Right atrium auricular region (tissue), 2 donors: ENCODE results near the gene ACOXL. TPM values are rescaled to one million over a fixed set of nuclear protein-coding genes. Genes with fewer than 3 reads are reported as not detected.

Experiments used
- DNase-seq: peaks from one replicate; pipeline ENCODE4 v3.0.0-alpha.2; 2019; ENCODE audit warnings: low spot score
- H3K27ac ChIP-seq, 2 donors: fragments of 200-600 bp; sonication (generic); 1 replicate in 1 of 2; 2 replicates in 1 of 2; pipeline ENCODE4 v1.5.1; 2016 to 2019
- H3K27me3 ChIP-seq, 2 donors: fragments of 200-600 bp; sonication (generic); one replicate each; pipeline versions ENCODE4 v1.5.1 to v1.6.0; 2017 to 2019
- H3K36me3 ChIP-seq: fragments of 200-600 bp; sonication (generic); one replicate; pipeline ENCODE4 v1.5.1; 2016
- H3K4me1 ChIP-seq, 2 donors: fragments of 200-600 bp; sonication (generic); one replicate each; pipeline versions ENCODE4 v1.5.1 to v1.6.0; 2017 to 2019
- H3K4me3 ChIP-seq, 2 donors: fragments of 200-600 bp; sonication (generic); 1 replicate in 1 of 2; 2 replicates in 1 of 2; pipeline ENCODE4 v1.5.1; 2017 to 2019; ENCODE audit warnings: mild to moderate bottlenecking in 1 of 2, moderate library complexity in 1 of 2
- H3K9me3 ChIP-seq, 2 donors: fragments of 200-600 bp; sonication (generic); one replicate each; pipeline ENCODE4 v1.5.1; 2019
- CTCF ChIP-seq, 2 donors: fragments of 200-600 bp; sonication (generic); IDR thresholded peaks; one replicate each; pipeline ENCODE4 v1.5.1; 2019; ENCODE audit warnings: antibody characterized with exemption in 2 of 2
- total RNA-seq, 2 donors: library from RNA; depleted of rRNA; stranded (reverse); fragments of >200 nt; gene quantifications; one replicate each; pipeline ENCODE4 v1.1.0, GENCODE V29; 2016

The ACOXL gene
- total RNA-seq, 2 donors from 2014 or later: 0.33 to 0.55 TPM

GRCh38 chr2:110794390-110794789 is 62.0 kb downstream of the ACOXL start:
- no peak overlapping the region for H3K4me3 ChIP-seq
- H3K9me3 ChIP-seq: no peaks in the 10 kb centered on the region
- no peak for DNase-seq
- H3K27me3 ChIP-seq: no peaks in the 10 kb centered on the region
- H3K4me1 ChIP-seq: no peaks in the 10 kb centered on the region
- H3K36me3 ChIP-seq: no peaks in the 10 kb centered on the region
- no peak overlapping the region for H3K27ac ChIP-seq
- no peak for TF ChIP-seq CTCF (IDR thresholded peaks at IDR 0.05)

DNA sequence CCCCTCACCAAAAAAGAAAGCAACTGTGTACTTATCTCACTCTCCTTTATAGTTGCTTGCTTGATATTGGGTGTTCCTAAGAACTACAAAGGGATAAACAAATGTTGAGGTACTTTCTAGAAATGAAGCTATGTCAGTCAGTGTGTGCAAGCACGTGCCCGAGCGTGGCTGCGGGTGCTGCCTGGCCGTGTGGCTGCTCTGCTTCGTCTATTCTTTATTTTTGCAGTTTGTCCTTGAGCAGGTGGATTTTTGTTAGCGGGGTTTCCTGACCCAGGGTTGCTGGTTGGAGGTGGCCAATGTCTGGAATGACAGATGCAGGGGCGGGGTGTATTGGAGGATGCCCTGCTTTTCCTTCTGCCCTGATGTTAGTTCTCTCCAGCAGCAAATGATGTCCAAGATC is 62.6 kb downstream of the ACOXL start:
- Histone ChIP-seq H3K4me3 (no peak overlapping the region), H3K36me3 (no peaks in the 10 kb centered on the region), H3K27ac (no peak overlapping the region), H3K4me1 (no peaks in the 10 kb centered on the region), H3K9me3 (no peaks in the 10 kb centered on the region), H3K27me3 (no peaks in the 10 kb centered on the region)
- TF ChIP-seq CTCF (IDR thresholded peaks at IDR 0.05): no peak
- DNase-seq: no peak

- H3K27me3 ChIP-seq: no peaks in the 10 kb centered on the region
Measured at GRCh38 chr2:110796716-110797301, 64.4 kb downstream of the ACOXL start.

DNA sequence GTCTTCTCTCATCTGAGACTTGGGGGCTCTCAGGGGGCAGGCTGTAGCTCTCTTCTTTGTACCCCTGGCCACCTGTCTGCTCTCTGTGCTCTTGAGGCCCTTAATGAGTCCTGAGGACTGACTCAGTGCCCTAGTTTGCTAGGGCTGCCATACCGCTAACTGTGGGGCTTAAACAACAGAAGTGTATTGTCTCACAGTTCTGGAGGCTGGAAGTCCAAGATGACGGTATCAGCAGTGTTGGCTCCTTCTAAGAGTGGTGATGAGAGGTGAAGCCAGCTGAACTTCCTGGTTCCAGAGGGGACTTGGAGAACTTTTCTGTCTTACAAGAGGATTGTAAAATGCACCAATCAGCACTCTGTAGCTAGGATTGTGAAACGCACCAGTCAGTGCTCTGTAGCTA is 67.0 kb downstream of the ACOXL start:
- no peaks in the 10 kb centered on the region for H3K36me3 ChIP-seq
- no peak for TF ChIP-seq CTCF (IDR thresholded peaks at IDR 0.05)
- no peak for DNase-seq

More at GRCh38 chr2:110796716-110797301, 64.4 kb downstream of the ACOXL start:
- H3K4me3 ChIP-seq: no peak overlapping the region
- H3K9me3 ChIP-seq: no peaks in the 10 kb centered on the region
- peaks cover 0 to 10% of the 10 kb centered on the region in 2 donors for H3K4me1 ChIP-seq
- TF ChIP-seq CTCF (IDR thresholded peaks at IDR 0.05): peak in 1 of 2 donors; percentile 9
- no peaks in the 10 kb centered on the region for H3K36me3 ChIP-seq
- no peak overlapping the region for H3K27ac ChIP-seq
- DNase-seq: no peak

GRCh38 chr2:110800611-110801402 is 68.4 kb downstream of the ACOXL start:
- peaks cover 0 to 9% of the 10 kb centered on the region in 2 donors for H3K9me3 ChIP-seq
- no peak overlapping the region for H3K4me3 ChIP-seq
- H3K27ac ChIP-seq: no peak overlapping the region
- peaks cover 0 to 10% of the 10 kb centered on the region in 2 donors for H3K4me1 ChIP-seq
- no peaks in the 10 kb centered on the region for H3K27me3 ChIP-seq
- no peaks in the 10 kb centered on the region for H3K36me3 ChIP-seq
- TF ChIP-seq CTCF (IDR thresholded peaks at IDR 0.05): no peak
- DNase-seq: peak; percentile 50

More for the DNA sequence above, 67.0 kb downstream of the ACOXL start:
- Histone ChIP-seq H3K4me3 (no peak overlapping the region), H3K4me1 (peaks cover 0 to 10% of the 10 kb centered on the region in 2 donors), H3K27ac (no peak overlapping the region), H3K9me3 (peaks cover 0 to 4% of the 10 kb centered on the region in 2 donors), H3K27me3 (no peaks in the 10 kb centered on the region)
